ENCODE data around the gene HES3. TPM values are rescaled to one million over a fixed set of nuclear protein-coding genes. Genes with fewer than 3 reads are reported as not detected.
"Not testable (repeated sequence)": the region's sequence is repeated elsewhere in the genome, so short reads cannot be mapped to it uniquely, and the experiment has no call there.

HES3 gene
- polyA plus RNA-seq, 1 experiment, result not detected

GRCh38 chr1:6210591-6211355, 33.2 kb upstream of the HES3 start:
- no peaks in the 10 kb centered on the region for H3K27me3 ChIP-seq (ENCODE audit: control insufficient read depth, insufficient read depth, low read length)
- H3K27ac ChIP-seq (ENCODE audit: low read depth, low read length), result no peak overlapping the region
- no peak for DNase-seq (ENCODE audit: low read depth, low spot score)
- ChIA-PET CTCF (no interaction called here), POLR2A (no interaction called here)
- no peak for TF ChIP-seq CTCF (IDR thresholded peaks at IDR 0.05; ENCODE audit: low read depth, low read length)
- no peaks in the 10 kb centered on the region; the same call in 1 of the 2 replicates for H3K9me3 ChIP-seq (ENCODE audit: control insufficient read depth, insufficient read depth, low read length)
- H3K4me3 ChIP-seq (ENCODE audit: low read depth, low read length), result no peak overlapping the region

- H3K9me3 ChIP-seq (ENCODE audit: control insufficient read depth, insufficient read depth, low read length), result no peaks in the 10 kb centered on the region; the same call in 1 of the 2 replicates
- POLR2A ChIA-PET, result no interaction called here
- no peak for TF ChIP-seq CTCF (IDR thresholded peaks at IDR 0.05; ENCODE audit: low read depth, low read length)
- CTCF ChIA-PET, result no interaction called here
- no peak overlapping the region for H3K4me3 ChIP-seq (ENCODE audit: low read depth, low read length)
- H3K27me3 ChIP-seq (ENCODE audit: control insufficient read depth, insufficient read depth, low read length), result no peaks in the 10 kb centered on the region
- DNase-seq (ENCODE audit: low read depth, low spot score), result no peak
- H3K27ac ChIP-seq (ENCODE audit: low read depth, low read length), result no peak overlapping the region
Observed at GRCh38 chr1:6211731-6212130, 32.2 kb upstream of the HES3 start.

GRCh38 chr1:6212193-6212959, 31.6 kb upstream of the HES3 start:
- no peaks in the 10 kb centered on the region for H3K27me3 ChIP-seq (ENCODE audit: control insufficient read depth, insufficient read depth, low read length)
- no peaks in the 10 kb centered on the region; the same call in 1 of the 2 replicates for H3K9me3 ChIP-seq (ENCODE audit: control insufficient read depth, insufficient read depth, low read length)
- ChIA-PET POLR2A (no interaction called here), CTCF (interaction anchor here (1.9 kb wide), 1 partner anchor 8 kb away, joined by 8 read pairs; no protein-coding TSS in a partner anchor)
- no peak overlapping the region for H3K4me3 ChIP-seq (ENCODE audit: low read depth, low read length)
- H3K27ac ChIP-seq (ENCODE audit: low read depth, low read length), result no peak overlapping the region
- DNase-seq (ENCODE audit: low read depth, low spot score), result no peak
- TF ChIP-seq CTCF (IDR thresholded peaks at IDR 0.05; ENCODE audit: low read depth, low read length), result no peak

GRCh38 chr1:6218375-6219164, 25.4 kb upstream of the HES3 start:
- POLR2A ChIA-PET, result interaction anchor here (0.8 kb wide), 1 partner anchor 12 kb away, joined by 5 read pairs; no protein-coding TSS in a partner anchor
- CTCF ChIA-PET, result interaction anchor here (1.3 kb wide), 1 partner anchor 9 kb away, joined by 3 read pairs; no protein-coding TSS in a partner anchor
- no peaks in the 10 kb centered on the region for H3K9me3 ChIP-seq (ENCODE audit: control insufficient read depth, insufficient read depth, low read length)

GRCh38 chr1:6219641-6220040, 24.3 kb upstream of the HES3 start:
- DNase-seq (ENCODE audit: low read depth, low spot score); POLR2A ChIA-PET; H3K4me3 ChIP-seq (ENCODE audit: low read depth, low read length); H3K27me3 ChIP-seq (ENCODE audit: control insufficient read depth, insufficient read depth, low read length); H3K27ac ChIP-seq (ENCODE audit: low read depth, low read length); H3K9me3 ChIP-seq (ENCODE audit: control insufficient read depth, insufficient read depth, low read length): not testable (repeated sequence)
- CTCF ChIA-PET, result interaction anchor here (4.4 kb wide), 1 partner anchor 15 kb away, joined by 19 read pairs; no protein-coding TSS in a partner anchor

More at GRCh38 chr1:6218375-6219164, 25.4 kb upstream of the HES3 start:
- Histone ChIP-seq H3K27me3 (ENCODE audit: control insufficient read depth, insufficient read depth, low read length) (no peaks in the 10 kb centered on the region), H3K27ac (ENCODE audit: low read depth, low read length) (no peak overlapping the region), H3K4me3 (ENCODE audit: low read depth, low read length) (no peak overlapping the region)
- no peak for DNase-seq (ENCODE audit: low read depth, low spot score)
- no peak for TF ChIP-seq CTCF (IDR thresholded peaks at IDR 0.05; ENCODE audit: low read depth, low read length)

Data from AG04450 (cell line).